ENCODE measurements around the gene PTPRG.

The PTPRG gene

DNA sequence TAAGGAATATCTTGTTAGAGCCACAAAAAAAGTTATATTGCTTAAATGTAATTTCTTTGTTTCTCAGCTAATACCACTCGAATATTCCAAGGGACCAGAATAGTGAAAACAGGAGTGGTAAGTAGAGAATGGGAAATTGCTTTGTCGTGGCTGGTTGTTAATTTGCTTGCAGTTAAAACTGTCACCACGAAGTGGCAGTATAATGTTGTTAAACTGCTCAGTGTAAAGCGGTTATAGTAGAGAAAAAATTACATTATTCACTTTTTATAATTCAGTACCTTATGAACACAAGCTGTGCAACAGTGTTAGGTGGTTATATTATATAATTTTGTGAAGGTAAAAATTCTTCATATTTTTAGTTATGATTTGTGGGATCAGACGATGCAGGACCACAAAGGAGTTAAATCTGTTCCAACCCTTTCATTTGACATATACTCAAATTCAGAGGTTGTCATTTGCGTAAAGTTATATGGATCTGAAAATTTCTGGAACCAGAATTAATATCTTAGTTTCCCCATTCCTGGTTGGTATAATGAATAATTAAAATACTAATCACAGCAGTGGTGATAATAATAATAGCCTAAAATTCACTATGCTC is 640.2 kb downstream of the PTPRG start:
- ATAC-seq (ENCODE audit: low read depth) (peak; percentile 46; the same call in 1 of the 3 replicates), DNase-seq (ENCODE audit: low spot score) (no peak)
- TF ChIP-seq, protein P1, sequence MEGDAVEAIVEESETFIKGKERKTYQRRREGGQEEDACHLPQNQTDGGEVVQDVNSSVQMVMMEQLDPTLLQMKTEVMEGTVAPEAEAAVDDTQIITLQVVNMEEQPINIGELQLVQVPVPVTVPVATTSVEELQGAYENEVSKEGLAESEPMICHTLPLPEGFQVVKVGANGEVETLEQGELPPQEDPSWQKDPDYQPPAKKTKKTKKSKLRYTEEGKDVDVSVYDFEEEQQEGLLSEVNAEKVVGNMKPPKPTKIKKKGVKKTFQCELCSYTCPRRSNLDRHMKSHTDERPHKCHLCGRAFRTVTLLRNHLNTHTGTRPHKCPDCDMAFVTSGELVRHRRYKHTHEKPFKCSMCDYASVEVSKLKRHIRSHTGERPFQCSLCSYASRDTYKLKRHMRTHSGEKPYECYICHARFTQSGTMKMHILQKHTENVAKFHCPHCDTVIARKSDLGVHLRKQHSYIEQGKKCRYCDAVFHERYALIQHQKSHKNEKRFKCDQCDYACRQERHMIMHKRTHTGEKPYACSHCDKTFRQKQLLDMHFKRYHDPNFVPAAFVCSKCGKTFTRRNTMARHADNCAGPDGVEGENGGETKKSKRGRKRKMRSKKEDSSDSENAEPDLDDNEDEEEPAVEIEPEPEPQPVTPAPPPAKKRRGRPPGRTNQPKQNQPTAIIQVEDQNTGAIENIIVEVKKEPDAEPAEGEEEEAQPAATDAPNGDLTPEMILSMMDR (IDR thresholded peaks at IDR 0.05; ENCODE audit: poor library complexity, severe bottlenecking) = peak; percentile 75
- H3K4me1 ChIP-seq (ENCODE audit: insufficient read depth, poor library complexity, severe bottlenecking) = no peaks in the 10 kb centered on the region
- H3K36me3 ChIP-seq (ENCODE audit: low read depth) = no peaks in the 10 kb centered on the region
- no peaks in the 10 kb centered on the region for H3K27me3 ChIP-seq (ENCODE audit: insufficient read depth, poor library complexity, severe bottlenecking)
- no peak overlapping the region for H3K4me3 ChIP-seq (ENCODE audit: severe bottlenecking)
- H3K9me3 ChIP-seq (ENCODE audit: severe bottlenecking) = no peaks in the 10 kb centered on the region
- H3K27ac ChIP-seq (ENCODE audit: poor library complexity, severe bottlenecking) = no peak overlapping the region

GRCh38 chr3:62203152-62203551 is 641.8 kb downstream of the PTPRG start:
- ATAC-seq (ENCODE audit: low read depth) (no peak), DNase-seq (ENCODE audit: low spot score) (no peak)
- Histone ChIP-seq H3K4me3 (ENCODE audit: severe bottlenecking) (no peak overlapping the region), H3K36me3 (ENCODE audit: low read depth) (no peaks in the 10 kb centered on the region), H3K27ac (ENCODE audit: poor library complexity, severe bottlenecking) (no peak overlapping the region), H3K9me3 (ENCODE audit: severe bottlenecking) (no peaks in the 10 kb centered on the region), H3K27me3 (ENCODE audit: insufficient read depth, poor library complexity, severe bottlenecking) (no peaks in the 10 kb centered on the region), H3K4me1 (ENCODE audit: insufficient read depth, poor library complexity, severe bottlenecking) (no peaks in the 10 kb centered on the region)
- TF ChIP-seq, protein P1 (IDR thresholded peaks at IDR 0.05; ENCODE audit: poor library complexity, severe bottlenecking) = no peak

- DNase-seq (ENCODE audit: low spot score) = no peak
- no peak overlapping the region for H3K4me3 ChIP-seq (ENCODE audit: severe bottlenecking)
- H3K27me3 ChIP-seq (ENCODE audit: insufficient read depth, poor library complexity, severe bottlenecking) = no peaks in the 10 kb centered on the region
- no peaks in the 10 kb centered on the region for H3K36me3 ChIP-seq (ENCODE audit: low read depth)
- H3K9me3 ChIP-seq (ENCODE audit: severe bottlenecking) = no peaks in the 10 kb centered on the region
- no peak overlapping the region for H3K27ac ChIP-seq (ENCODE audit: poor library complexity, severe bottlenecking)
- TF ChIP-seq, protein P1 (IDR thresholded peaks at IDR 0.05; ENCODE audit: poor library complexity, severe bottlenecking) = no peak
- ATAC-seq (ENCODE audit: low read depth) = no peak
- no peaks in the 10 kb centered on the region for H3K4me1 ChIP-seq (ENCODE audit: insufficient read depth, poor library complexity, severe bottlenecking)
Measured at GRCh38 chr3:62203561-62203960, 642.2 kb downstream of the PTPRG start.

DNA sequence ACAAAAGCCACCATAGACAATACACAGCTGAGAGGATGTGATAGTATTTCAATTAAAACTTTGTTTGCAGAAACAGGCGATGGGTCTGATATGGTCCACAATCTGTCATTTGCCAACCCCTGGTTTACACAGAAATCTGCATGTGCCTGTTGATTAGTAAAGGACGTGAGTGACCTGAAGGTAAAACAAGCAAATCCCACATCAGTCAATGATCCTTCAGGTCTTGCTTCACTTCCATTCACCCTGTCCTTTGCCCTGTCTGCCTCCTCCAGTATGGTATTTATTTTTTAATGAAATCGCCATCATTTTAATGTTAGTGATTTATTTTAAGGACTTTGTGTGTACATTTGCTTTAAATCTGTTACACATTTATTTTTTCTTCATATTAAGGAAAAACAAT is 645.8 kb downstream of the PTPRG start:
- H3K4me1 ChIP-seq (ENCODE audit: insufficient read depth, poor library complexity, severe bottlenecking) = no peaks in the 10 kb centered on the region
- TF ChIP-seq, protein P1 (IDR thresholded peaks at IDR 0.05; ENCODE audit: poor library complexity, severe bottlenecking) = no peak
- H3K27ac ChIP-seq (ENCODE audit: poor library complexity, severe bottlenecking) = no peak overlapping the region
- H3K9me3 ChIP-seq (ENCODE audit: severe bottlenecking) = no peaks in the 10 kb centered on the region
- ATAC-seq (ENCODE audit: low read depth) = no peak
- no peak for DNase-seq (ENCODE audit: low spot score)
- H3K27me3 ChIP-seq (ENCODE audit: insufficient read depth, poor library complexity, severe bottlenecking) = no peaks in the 10 kb centered on the region
- H3K36me3 ChIP-seq (ENCODE audit: low read depth) = no peaks in the 10 kb centered on the region
- no peak overlapping the region for H3K4me3 ChIP-seq (ENCODE audit: severe bottlenecking)

- TF ChIP-seq, protein P1 (IDR thresholded peaks at IDR 0.05; ENCODE audit: poor library complexity, severe bottlenecking) = no peak
- H3K27ac ChIP-seq (ENCODE audit: poor library complexity, severe bottlenecking) = no peak overlapping the region
- H3K4me1 ChIP-seq (ENCODE audit: insufficient read depth, poor library complexity, severe bottlenecking) = no peaks in the 10 kb centered on the region
- no peaks in the 10 kb centered on the region for H3K36me3 ChIP-seq (ENCODE audit: low read depth)
- no peak overlapping the region for H3K4me3 ChIP-seq (ENCODE audit: severe bottlenecking)
- no peak for ATAC-seq (ENCODE audit: low read depth)
- no peaks in the 10 kb centered on the region for H3K9me3 ChIP-seq (ENCODE audit: severe bottlenecking)
- H3K27me3 ChIP-seq (ENCODE audit: insufficient read depth, poor library complexity, severe bottlenecking) = no peaks in the 10 kb centered on the region
- no peak for DNase-seq (ENCODE audit: low spot score)
Measured at GRCh38 chr3:62208385-62208784, 647.0 kb downstream of the PTPRG start.

Data from RWPE2 (cell line).